Activated gamma-delta T cell (primary cell): ENCODE data around the gene KCNJ18.
"Not testable (repeated sequence)": the region's sequence is repeated elsewhere in the genome, so short reads cannot be mapped to it uniquely, and the experiment has no call there.

Source experiments
- DNase-seq: peaks from one replicate; lab custom pipeline; 2025; lab: John Stamatoyannopoulos, UW

KCNJ18 gene

GRCh38 chr17:21671437-21671836 is 20.9 kb upstream of the KCNJ18 start:
- DNase-seq: not testable (repeated sequence)

GRCh38 chr17:21671871-21672270 is 20.5 kb upstream of the KCNJ18 start:
- not testable (repeated sequence) for DNase-seq

GRCh38 chr17:21673451-21674241 is 18.7 kb upstream of the KCNJ18 start:
- not testable (repeated sequence) for DNase-seq

- no peak for DNase-seq
Observed at GRCh38 chr17:21674242-21674731, 18.0 kb upstream of the KCNJ18 start.

DNA sequence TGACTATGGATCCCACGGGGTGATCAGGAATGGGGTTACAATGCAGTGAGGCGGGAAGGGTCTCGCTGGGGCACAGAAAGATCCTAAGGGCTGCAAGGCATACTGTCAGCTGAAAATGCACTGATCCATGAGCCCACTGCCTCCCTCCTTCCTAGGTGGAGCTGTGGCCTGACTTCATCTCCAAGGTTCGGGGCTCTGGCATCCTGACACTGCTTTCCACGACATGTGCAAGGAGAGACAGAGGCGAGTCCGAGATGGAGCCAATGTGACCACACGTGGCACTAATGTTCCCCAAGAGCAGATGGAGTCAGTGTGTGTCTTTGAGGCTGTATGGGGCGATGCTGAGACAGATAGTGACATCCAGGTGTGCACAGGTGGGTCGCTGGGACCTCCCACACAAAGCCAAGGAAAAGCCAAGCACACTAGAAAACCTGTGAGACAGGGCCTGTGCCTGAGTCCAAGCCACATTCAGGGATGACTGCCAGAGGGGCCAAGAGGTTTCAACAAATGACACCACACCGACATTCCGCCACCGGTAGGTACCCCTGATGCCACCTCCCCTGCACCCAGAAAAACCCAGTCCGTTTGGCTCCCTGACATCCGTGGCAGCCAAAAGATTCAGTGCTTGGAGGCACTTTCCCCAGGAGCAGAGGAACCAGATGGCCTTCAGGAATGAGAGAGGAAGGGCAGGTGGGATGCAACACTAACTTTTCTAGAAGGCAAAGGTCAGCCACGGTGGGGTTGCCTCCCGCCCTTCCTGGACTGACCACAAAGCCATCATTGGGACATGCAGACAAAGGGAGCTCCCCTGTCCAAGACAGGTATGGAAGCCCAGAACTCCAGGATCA is 17.2 kb upstream of the KCNJ18 start:
- not testable (repeated sequence) for DNase-seq

GRCh38 chr17:21675739-21676130 is 16.6 kb upstream of the KCNJ18 start:
- DNase-seq: not testable (repeated sequence)

GRCh38 chr17:21676281-21677111 is 15.8 kb upstream of the KCNJ18 start:
- no peak for DNase-seq

DNA sequence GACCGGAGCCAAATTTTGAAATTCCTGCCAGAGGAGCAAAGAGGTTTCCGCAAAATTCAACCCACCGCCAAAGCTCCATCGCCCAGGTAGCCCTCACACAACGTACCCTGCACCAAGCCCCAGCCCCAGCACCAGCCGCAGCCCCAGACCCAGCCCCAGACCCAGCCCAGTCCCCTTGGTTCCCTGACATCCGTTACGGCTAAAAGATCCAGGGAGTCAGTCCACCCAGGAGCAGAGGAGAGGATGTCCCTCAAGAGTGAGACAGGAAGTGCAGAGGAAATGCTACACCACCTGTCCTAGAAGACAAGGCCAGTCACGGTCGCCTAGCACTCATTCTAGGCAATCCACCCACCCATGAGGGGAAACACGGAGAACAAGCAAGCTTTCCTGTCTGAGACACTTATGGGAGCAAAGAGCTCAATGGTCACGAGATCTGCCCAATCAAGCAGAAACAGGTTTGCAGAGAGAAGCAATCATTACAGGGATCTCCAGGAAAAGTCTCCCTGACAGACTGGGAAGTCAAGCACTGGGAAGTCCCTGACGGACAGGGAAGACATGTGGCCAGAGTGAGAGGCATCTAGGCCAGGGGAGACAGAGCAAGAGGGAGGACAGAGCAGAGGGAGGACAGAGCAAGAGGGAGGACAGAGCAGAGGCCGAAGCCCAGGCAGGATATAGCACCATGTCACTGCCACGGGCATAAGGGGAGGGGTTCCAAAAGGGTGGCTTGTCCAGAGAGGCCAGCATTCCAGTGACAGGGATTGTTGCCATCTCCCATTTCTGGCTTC is 15.0 kb upstream of the KCNJ18 start:
- no peak for DNase-seq

GRCh38 chr17:21677911-21678310 is 14.4 kb upstream of the KCNJ18 start:
- no peak for DNase-seq

DNA sequence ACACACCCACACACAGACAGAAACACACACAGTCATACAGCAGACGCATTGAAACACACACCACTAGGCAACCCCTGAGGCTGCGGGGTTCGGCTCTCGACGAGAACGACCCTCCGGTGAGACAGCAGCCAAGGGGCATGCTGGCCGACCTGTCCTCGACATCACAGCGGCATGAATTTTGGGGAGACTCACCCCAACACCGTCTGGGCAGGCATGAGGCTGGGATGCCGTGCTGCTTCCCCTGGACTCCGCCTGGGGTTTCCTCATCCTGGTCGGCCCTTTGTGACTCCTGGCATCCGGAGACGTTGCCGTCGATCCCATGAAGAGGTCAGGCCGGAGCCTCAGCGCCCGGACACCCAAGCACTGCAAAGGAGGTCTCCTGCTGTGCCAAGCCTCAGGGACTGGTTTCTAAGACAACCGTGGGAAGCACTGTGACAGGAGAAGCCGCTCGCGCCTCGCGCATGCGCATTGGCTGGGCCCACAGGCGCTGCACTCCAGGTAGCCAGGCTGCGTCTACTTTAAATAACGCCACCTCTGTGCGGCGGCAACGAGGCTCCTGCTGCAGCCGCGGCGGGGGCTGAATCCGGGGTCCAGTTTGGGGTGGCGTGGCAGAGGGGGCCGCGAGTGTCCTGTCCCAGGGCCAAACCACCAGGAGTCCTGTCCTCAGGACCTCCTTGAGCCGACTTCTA is 13.8 kb upstream of the KCNJ18 start:
- DNase-seq: no peak

DNA sequence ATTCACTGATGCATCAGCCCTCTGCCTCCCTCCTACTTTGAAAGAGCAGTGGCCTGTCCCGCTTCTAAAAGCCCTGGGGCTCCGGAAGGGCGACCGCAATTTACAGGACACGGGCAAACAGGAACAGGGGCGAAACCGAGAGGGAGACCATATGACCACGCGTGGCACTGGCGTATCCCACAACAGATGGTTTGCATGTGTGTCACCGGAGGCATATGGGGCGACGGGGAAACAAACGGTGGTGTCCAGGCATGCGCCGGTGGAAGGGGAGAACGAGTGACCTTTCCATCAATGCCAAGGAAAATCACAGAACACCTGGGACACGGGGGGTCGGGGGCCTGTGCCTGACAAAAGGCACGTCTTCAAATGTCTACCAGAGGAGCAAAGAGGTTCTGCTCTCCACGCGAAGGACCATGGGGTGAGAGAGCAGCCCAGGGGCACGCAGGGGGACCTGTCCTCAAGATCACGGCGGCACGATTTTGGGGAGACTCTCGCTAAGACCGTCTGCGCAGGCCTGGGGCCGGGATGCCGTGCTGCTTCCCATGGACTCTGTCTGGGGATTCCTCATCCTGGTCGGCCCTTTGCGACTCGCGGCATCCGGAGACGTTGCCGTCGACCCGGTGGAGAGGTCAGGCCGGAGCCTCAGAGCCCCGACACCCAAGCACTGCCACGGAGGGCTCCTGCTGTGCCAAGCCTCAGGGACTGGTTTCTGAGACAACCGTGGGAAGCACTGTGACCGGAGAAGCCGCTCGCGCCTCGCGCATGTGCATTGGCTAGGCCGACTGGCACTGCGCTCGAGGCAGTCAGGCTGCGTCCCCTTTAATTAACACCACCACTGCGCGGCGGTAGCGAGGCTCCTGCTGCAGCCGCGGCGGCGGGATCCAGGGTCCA is 12.8 kb upstream of the KCNJ18 start:
- no peak for DNase-seq

- no peak for DNase-seq
Observed at GRCh38 chr17:21680366-21680765, 12.0 kb upstream of the KCNJ18 start.

GRCh38 chr17:21680850-21681351 is 11.4 kb upstream of the KCNJ18 start:
- not testable (repeated sequence) for DNase-seq

GRCh38 chr17:21681576-21681975 is 10.7 kb upstream of the KCNJ18 start:
- DNase-seq: not testable (repeated sequence)

- DNase-seq: not testable (repeated sequence)
Observed at GRCh38 chr17:21682130-21682529, 10.2 kb upstream of the KCNJ18 start.

- not testable (repeated sequence) for DNase-seq
Observed at GRCh38 chr17:21683142-21683712, 9.1 kb upstream of the KCNJ18 start.

GRCh38 chr17:21683897-21684296 is 8.4 kb upstream of the KCNJ18 start:
- DNase-seq: not testable (repeated sequence)

- DNase-seq: not testable (repeated sequence)
Observed at GRCh38 chr17:21684384-21684783, 7.9 kb upstream of the KCNJ18 start.
